Inflammatory macrophage (primary cell): ENCODE measurements around the gene LEMD3.

ENCODE experiments used
- DNase-seq, 2 donors: peaks; one replicate each; pipeline ENCODE4 v3.0.0-alpha.2; 2020 to 2022

LEMD3 gene

DNA sequence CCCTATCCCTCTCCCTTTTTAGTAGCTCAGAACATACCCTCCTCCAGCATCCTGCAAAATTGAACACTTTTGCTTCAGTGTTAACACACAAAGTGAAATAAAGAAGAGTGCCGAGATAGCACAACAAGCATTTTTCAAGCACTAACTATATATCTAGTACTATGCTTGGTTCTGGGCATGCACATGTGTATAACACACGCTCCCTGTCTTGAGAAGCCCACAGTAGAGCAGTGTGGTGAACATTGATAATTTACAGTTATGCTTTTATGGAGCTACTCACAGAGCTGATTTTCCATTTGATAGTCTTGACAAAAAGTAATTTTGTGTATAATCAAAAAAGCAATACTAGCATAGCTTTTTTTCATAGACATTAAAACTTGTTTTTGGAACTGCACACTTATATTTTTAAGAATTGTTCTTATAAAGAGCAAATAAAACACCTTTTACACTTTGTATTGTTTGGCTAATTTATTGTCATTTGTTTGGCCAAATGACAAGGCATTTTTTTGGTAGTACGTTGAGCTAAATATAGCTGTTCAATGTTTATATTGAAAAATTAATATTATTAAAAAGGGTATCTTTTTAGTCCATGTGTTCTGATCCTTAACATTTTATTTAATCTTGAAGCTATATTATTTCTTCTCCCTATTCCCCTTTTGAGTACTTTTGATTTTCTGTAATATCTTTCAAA, 39.7 kb downstream of the LEMD3 start:
- no peak for DNase-seq

- peak; percentile 24 to 40 for DNase-seq
These were observed 40.3 kb downstream of the LEMD3 start for GRCh38 chr12:65209655-65210043.

- DNase-seq: no peak
These were observed 47.7 kb downstream of the LEMD3 start for GRCh38 chr12:65217086-65217485.

DNA sequence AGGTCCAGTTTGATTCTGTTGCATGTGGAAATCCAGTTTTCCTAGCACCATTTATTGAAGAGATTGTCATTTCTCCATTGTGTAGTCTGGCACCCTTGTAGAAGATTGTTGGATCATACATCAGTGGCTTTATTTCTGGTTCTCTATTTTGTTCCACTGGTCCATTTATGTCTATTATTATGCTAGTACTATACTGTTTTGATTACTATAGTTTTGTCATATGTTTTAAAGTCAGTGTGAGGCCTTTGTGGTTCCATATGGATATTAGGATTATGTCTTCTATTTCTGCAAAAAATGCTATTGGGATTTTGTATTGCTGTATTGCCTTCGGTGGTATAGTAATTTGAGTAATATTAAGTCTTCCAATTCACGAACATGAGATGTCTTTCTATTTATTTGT, 51.4 kb downstream of the LEMD3 start:
- DNase-seq: no peak

- DNase-seq: no peak
These were observed 60.1 kb downstream of the LEMD3 start for GRCh38 chr12:65229441-65229840.

DNA sequence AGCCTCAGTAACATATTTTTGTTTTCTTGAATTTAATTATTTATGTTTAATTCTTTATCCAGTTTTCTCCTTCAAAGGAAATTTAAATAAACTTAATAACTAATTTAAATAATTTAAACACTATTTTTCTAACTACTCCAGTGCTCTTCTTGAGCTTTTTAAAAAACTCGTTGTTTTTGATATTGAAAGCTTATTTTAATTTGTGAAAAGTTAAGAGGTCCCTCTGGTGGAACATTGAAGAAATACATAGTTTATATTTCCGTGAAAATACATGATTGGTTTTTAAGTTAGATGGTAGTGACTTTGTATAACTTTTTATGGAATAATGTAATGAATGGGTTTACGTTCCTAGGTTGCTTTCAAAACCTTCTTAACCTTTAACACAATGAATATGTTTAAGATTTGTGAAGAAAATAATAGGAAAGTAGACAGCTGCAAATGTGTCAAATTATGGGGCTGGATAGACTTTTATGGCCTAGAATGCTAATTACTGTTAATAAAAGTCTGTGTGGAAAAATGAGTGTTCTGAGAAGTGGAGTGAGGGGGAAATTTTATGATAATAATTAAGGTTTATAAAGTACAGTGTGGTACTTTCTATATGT, 63.2 kb downstream of the LEMD3 start:
- DNase-seq: peak in 1 of 2 donors; percentile 43

DNA sequence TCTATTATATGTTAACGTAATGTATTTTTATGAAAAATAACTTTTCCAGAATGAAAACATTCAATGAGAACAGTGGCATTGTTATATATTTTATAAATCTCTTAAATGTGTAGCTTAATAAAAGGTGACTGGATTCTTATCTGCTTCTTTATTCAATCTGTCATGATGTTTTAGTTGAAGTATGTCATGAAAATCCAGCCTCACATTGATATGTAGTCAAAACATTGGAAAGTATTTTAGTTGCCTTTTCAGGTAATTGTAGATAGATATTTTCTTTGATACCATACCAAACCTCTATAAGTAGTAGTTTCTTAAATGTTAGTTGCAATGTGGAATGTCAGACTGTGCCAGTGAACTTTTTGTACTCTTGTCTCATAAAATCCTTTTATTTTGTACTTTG, 67.8 kb downstream of the LEMD3 start:
- DNase-seq: no peak

GRCh38 chr12:65238609-65239008, 69.2 kb downstream of the LEMD3 start:
- DNase-seq: no peak

DNA sequence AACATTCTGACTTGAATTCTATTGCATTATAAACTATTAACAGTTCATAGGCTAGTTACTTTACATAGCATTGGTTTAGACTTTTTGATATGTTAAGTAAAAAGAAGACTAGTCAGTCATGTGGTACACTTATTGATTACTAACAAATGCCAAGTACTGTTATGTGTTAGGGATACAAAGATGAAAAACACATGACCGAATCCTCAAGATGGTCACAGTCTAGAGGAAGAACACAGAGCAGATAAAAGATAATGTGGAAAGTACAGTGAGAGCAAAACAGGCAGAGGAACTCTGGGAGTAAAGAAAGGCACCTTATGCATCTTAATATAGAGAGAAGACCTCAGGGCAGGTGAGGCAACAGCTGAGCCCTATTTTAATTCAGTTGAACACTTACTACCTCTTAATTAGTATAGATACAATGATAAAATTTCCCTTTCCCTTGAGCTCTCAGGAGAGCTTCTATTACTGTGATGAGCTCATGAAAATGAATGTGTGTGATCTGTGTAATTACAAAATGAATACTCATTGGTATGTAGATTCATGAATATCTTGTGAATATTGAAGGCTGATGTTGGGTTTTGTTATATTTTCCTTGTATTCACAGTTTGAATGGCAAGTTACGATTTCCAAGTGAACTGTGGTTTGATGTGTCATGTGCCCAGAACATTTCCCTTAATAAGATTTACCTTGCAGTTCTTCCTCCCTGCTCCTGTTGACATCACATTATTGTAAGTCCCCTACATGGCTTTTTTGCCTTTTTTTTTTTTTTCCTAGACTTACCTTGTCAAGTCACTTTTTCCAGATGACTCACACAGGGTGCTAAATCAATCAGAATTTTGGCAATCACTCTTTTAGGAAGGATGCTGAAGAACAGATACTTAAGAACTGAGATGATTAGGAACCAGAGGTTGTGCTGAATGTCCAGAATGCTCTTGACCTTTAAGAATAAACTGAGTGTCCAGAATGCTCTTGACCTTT, 79.6 kb downstream of the LEMD3 start:
- DNase-seq: no peak

DNA sequence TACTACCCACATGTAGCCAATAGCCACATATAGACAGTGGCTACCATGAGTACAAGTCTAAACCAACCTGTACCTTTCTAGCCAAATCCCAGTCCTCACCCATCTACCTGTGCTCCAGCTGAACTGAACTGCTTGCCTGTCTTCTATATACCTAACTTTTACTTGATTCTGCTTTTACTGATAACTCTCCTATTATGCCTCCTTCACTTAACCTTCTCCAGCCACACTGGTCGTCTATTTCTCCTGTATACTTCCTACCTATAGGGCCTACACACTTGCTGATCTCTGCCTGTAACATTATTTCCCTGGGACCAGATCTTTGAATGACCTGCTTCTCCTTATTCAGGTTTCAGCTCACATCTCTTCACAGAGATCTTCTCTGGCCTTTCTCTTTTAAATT, 83.1 kb downstream of the LEMD3 start:
- no peak for DNase-seq

DNA sequence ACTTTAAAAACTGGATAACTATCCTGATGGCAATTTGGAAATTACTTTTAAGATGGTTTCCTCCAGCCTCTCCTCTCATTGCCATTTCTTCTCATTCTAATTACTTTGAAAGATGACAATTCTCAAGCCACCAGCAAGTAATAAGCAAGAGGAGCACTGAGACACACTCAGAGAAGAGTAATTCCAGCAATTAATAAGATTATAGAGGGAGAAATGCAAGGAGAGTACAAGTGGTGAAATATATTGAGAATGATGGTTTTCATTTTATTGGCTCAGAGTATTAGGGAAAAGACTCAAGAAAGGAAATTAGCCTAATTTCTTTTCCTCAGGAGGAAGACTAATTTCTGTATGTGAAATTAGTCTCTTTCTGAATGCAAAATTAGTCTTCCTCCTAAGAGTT, 88.6 kb downstream of the LEMD3 start:
- DNase-seq: no peak

- DNase-seq: no peak
These were observed 90.1 kb downstream of the LEMD3 start for GRCh38 chr12:65259501-65259900.

DNA sequence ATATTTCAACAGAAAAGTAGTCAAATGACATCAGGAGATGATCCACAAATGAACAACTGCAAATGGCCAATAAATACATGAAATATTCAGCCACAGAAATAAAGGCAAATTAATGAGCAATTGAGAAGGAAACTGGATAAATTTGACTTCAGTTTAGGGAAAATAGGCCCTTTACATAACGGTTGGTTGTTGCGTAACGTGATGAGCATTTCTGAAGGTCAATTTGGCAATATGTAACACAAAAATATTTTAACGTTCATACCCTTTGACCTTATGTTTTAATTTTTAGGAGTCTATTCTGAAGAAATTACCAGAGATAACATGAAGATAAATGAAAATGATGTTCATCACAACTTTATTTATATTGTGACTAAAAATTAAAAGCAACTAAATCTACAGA, 94.4 kb downstream of the LEMD3 start:
- DNase-seq: no peak

DNA sequence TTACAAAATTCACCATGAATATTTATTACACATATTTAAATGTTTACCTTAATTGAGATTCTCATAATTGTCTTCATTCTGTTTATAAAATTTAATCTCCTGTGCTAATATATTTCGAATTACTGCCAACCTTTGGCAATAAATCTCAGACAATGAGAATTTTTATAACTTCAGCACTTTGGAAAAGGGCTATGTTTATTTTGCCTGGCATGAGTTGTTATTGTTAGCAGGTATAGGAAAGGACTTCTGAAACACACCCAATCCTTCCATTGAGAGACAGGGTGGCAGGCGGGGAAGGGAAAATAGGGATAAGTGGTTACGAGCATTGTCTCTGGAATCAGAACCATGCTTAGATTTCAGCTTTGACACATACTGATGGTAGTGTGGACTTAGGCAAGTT, 97.0 kb downstream of the LEMD3 start:
- DNase-seq: no peak

DNA sequence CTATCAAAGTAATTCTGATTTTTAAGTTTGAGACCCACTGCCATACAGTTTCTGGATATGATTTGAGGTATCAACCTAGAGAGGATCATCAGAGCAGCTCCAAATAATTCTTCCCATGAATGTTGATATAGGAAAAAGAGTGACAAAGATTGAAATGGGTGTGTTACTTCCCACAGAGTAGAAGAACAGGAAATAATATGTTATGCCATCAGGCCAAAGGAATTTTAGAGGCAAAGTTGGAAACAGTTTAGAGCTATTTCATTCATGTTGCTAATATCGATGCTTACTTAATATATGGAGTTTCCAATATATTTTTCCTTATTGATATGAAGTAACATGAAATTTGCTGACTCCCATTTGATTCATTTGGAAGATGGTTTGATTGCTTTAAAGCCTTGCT, 100.2 kb downstream of the LEMD3 start:
- no peak for DNase-seq

- no peak for DNase-seq
These were observed 105.4 kb downstream of the LEMD3 start for GRCh38 chr12:65274602-65275272.

DNA sequence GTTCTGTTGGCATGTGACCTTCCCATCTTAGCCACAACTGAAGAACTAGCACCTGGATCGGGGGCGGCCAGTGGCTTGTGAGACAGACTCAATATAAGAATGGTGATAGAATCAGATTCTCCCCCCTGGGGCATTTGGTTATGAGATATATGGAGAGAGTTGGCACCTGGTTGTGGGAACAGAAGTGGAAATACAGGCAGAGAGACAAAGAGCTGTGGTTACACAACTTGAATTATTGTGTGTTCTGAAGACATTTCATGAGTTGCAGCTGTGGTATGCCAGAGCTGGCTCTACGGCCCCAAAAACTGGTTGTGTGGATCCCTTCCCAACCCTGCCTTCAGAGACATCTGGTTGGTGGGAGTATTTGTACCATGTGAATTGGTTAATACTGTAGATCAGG, 106.2 kb downstream of the LEMD3 start:
- DNase-seq: no peak

- peak; percentile 15 to 45 for DNase-seq
These were observed 107.6 kb downstream of the LEMD3 start for GRCh38 chr12:65276916-65277530.

DNA sequence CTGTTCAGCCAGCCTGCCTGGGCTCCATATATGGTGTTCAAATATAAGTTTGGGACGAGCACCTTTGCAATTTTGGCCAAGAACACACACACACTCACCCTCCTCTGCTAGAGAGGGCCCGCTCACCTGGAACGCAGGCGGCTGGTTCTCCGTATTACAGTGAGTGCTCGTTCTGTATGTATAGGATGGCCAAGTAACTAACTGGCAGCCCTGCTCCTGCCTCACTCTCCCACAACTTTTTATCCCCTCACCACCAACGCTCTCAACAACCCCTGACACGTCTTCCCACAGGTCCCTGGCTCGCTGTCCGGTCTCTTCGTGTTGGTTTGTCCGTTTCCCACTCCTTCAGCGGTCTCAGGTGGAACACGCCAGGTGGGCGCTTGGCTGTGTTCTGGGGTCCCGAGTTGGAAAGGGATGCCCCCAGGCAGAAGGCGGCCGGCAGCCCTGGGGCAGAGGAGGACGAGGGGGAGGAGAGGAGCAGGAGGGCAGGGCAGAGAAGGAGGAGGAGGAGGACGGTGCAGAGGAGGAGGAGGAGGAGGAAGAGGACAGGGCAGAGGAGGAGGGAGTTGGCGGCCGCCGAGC, 108.7 kb downstream of the LEMD3 start:
- DNase-seq: no peak

- no peak for DNase-seq
These were observed 109.4 kb downstream of the LEMD3 start, which contains the start of gene MSRB3 for GRCh38 chr12:65278576-65279368. MSRB3 (plus strand) TSS chr12:65278683; CDS start chr12:65308580, 29,897 bp downstream.
